DND-41 (cell line): ENCODE results near the gene MCM7.

Experiments used
- ATAC-seq: fragments of 200-7000 bp; cut with Tn5 transposase; 3 replicates; pipeline ENCODE4 v1.9.1; 2021; ENCODE audit warnings: low read depth; ENCODE audit not compliant: insufficient read depth
- DNase-seq: peaks from one replicate; pipeline ENCODE4 v3.0.0-alpha.2; 2020
- H2AFZ ChIP-seq: 2 replicates; pipeline ENCODE4 v1.6.0; 2012; ENCODE audit warnings: low read depth, low read length
- H3K27ac ChIP-seq: 2 replicates; pipeline ENCODE4 v1.5.1; 2012; ENCODE audit warnings: low read length, inconsistent platforms
- H3K27me3 ChIP-seq: fragments of 200-600 bp; sonication (generic); 2 replicates; pipeline ENCODE4 v1.6.0; 2012; ENCODE audit warnings: low read length, mild to moderate bottlenecking, inconsistent platforms; ENCODE audit not compliant: insufficient read depth, poor library complexity
- H3K36me3 ChIP-seq: 2 replicates; pipeline ENCODE4 v1.5.1; 2012; ENCODE audit warnings: low read length, inconsistent platforms; ENCODE audit not compliant: insufficient read depth
- H3K4me1 ChIP-seq: 2 replicates; pipeline ENCODE4 v1.5.1; 2012; ENCODE audit warnings: mild to moderate bottlenecking, low read length; ENCODE audit not compliant: insufficient read depth
- H3K4me2 ChIP-seq: 2 replicates; pipeline ENCODE4 v1.6.0; 2012; ENCODE audit warnings: mild to moderate bottlenecking, moderate library complexity, low read length, inconsistent platforms; ENCODE audit not compliant: insufficient read depth
- H3K4me3 ChIP-seq, 2 experiments: fragments of 200-600 bp in 1 of 2; shearing (Covaris generic) in 1 of 2; 2 replicates each; pipeline ENCODE4 v1.5.1; 2012 to 2016; ENCODE audit warnings: inconsistent platforms in 2 of 2, low read length in 2 of 2, mild to moderate bottlenecking in 2 of 2, low read depth in 1 of 2, moderate library complexity in 1 of 2
- H3K79me2 ChIP-seq: 2 replicates; pipeline ENCODE4 v1.6.0; 2012; ENCODE audit warnings: low read length, inconsistent platforms; ENCODE audit not compliant: insufficient read depth
- H3K9ac ChIP-seq: 2 replicates; pipeline ENCODE4 v1.6.0; 2012; ENCODE audit warnings: low read depth, mild to moderate bottlenecking, inconsistent platforms, low read length, moderate library complexity
- H3K9me3 ChIP-seq: 2 replicates; pipeline ENCODE4 v1.5.1; 2012; ENCODE audit warnings: low read length, moderate library complexity, mild to moderate bottlenecking, inconsistent platforms; ENCODE audit not compliant: insufficient read depth, severe bottlenecking
- H4K20me1 ChIP-seq: 2 replicates; pipeline ENCODE4 v1.6.0; 2012; ENCODE audit warnings: low read length; ENCODE audit not compliant: insufficient read depth
- CTCF ChIP-seq: IDR thresholded peaks from 2 replicates; pipeline ENCODE4 v1.5.1; 2012; ENCODE audit warnings: borderline replicate concordance, low read length, moderate library complexity, mild to moderate bottlenecking; ENCODE audit not compliant: poor library complexity, severe bottlenecking; ENCODE audit errors: extremely low read depth
- EZH2 ChIP-seq: IDR thresholded peaks from 3 replicates; pipeline ENCODE4 v1.6.1; 2012; ENCODE audit warnings: borderline replicate concordance, low read depth, mild to moderate bottlenecking, moderate library complexity, low read length, inconsistent platforms; ENCODE audit not compliant: severe bottlenecking

MCM7 gene

GRCh38 chr7:100115026-100115425, 13.8 kb upstream of the MCM7 start:
- Histone ChIP-seq H3K4me1 (peaks cover 15% of the 10 kb centered on the region), H3K36me3 (peaks cover 46% of the 10 kb centered on the region), H3K9ac (no peak overlapping the region), H3K4me3 (no peak overlapping the region), H4K20me1 (no peaks in the 10 kb centered on the region), H3K79me2 (peaks cover 13% of the 10 kb centered on the region), H2AFZ (no peak overlapping the region), H3K9me3 (no peaks in the 10 kb centered on the region), H3K4me2 (no peak overlapping the region), H3K27ac (no peak overlapping the region), H3K27me3 (no peaks in the 10 kb centered on the region)
- DNase-seq = no peak
- no peak for ATAC-seq
- TF ChIP-seq CTCF (no peak), EZH2 (no peak)

GRCh38 chr7:100111914-100112313, 10.7 kb upstream of the MCM7 start:
- Histone ChIP-seq H3K9me3 (no peaks in the 10 kb centered on the region), H3K4me2 (no peak overlapping the region)
- DNase-seq = no peak

GRCh38 chr7:100111156-100111555, 10.0 kb upstream of the MCM7 start:
- Histone ChIP-seq H3K27ac (no peak overlapping the region), H3K27me3 (no peaks in the 10 kb centered on the region), H4K20me1 (no peaks in the 10 kb centered on the region; the same call in 1 of the 2 replicates), H3K79me2 (no peaks in the 10 kb centered on the region; the same call in 1 of the 2 replicates), H3K4me1 (no peaks in the 10 kb centered on the region), H3K9me3 (no peaks in the 10 kb centered on the region), H3K9ac (no peak overlapping the region), H3K4me2 (no peak overlapping the region), H3K4me3 (no peak overlapping the region), H2AFZ (no peak overlapping the region), H3K36me3 (peaks cover 81% of the 10 kb centered on the region)
- no peak for TF ChIP-seq CTCF
- TF ChIP-seq EZH2 = no peak
- DNase-seq (no peak), ATAC-seq (no peak)

More at GRCh38 chr7:100111914-100112313, 10.7 kb upstream of the MCM7 start:
- TF ChIP-seq EZH2 (no peak), CTCF (no peak)
- Histone ChIP-seq H3K4me1 (no peaks in the 10 kb centered on the region), H2AFZ (no peak overlapping the region), H3K79me2 (no peaks in the 10 kb centered on the region; the same call in 1 of the 2 replicates), H3K27ac (no peak overlapping the region), H4K20me1 (no peaks in the 10 kb centered on the region; the same call in 1 of the 2 replicates), H3K27me3 (no peaks in the 10 kb centered on the region), H3K4me3 (no peak overlapping the region), H3K9ac (no peak overlapping the region), H3K36me3 (peaks cover 74% of the 10 kb centered on the region)
- 0 out of 3 replicates have a peak, but pooled peaks have one; percentile 20 for ATAC-seq
